Choroid plexus epithelial cell (primary cell): ENCODE results near the gene ADGRG1.

Source experiments
- DNase-seq: peaks from one replicate; pipeline ENCODE4 v3.0.0-alpha.2; 2010; ENCODE audit warnings: low read depth
- H3K4me3 ChIP-seq: 2 replicates; pipeline ENCODE4 v1.5.1; 2011; ENCODE audit warnings: low read depth, mild to moderate bottlenecking, control low read depth, low read length, moderate library complexity
- TF ChIP-seq, protein P1 (sequence below): conservative IDR thresholded peaks from 2 replicates; pipeline ENCODE4 v1.5.1; 2011; ENCODE audit warnings: low read depth, mild to moderate bottlenecking, control low read depth, inconsistent platforms, low read length, moderate library complexity

The ADGRG1 gene

DNA sequence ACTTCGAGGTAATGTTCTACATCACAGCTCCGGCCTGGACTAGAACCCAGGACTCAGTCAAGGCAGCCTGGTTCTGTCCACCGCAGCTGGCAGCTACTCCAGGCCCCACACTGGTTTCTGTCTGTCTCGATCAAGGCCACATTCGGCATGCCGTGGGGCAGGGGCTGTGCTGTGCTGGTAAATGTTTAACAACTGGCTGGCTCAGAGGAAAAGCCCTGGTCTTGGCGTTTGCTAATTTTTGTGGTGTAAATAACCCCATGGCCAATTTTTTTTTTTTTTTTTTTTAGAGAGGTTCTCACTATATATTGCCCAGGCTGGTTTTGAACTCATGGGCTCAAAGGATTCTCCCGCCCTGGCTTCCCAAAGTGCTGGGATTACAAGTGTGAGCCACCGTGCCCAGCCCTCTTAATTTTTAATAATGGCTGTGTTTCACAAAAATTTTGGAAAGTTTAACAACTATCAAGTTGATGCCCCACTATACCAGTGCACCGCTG is 65.8 kb downstream of the ADGRG1 start:
- no peak overlapping the region for H3K4me3 ChIP-seq
- TF ChIP-seq, protein P1, sequence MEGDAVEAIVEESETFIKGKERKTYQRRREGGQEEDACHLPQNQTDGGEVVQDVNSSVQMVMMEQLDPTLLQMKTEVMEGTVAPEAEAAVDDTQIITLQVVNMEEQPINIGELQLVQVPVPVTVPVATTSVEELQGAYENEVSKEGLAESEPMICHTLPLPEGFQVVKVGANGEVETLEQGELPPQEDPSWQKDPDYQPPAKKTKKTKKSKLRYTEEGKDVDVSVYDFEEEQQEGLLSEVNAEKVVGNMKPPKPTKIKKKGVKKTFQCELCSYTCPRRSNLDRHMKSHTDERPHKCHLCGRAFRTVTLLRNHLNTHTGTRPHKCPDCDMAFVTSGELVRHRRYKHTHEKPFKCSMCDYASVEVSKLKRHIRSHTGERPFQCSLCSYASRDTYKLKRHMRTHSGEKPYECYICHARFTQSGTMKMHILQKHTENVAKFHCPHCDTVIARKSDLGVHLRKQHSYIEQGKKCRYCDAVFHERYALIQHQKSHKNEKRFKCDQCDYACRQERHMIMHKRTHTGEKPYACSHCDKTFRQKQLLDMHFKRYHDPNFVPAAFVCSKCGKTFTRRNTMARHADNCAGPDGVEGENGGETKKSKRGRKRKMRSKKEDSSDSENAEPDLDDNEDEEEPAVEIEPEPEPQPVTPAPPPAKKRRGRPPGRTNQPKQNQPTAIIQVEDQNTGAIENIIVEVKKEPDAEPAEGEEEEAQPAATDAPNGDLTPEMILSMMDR, result no peak
- no peak for DNase-seq

DNA sequence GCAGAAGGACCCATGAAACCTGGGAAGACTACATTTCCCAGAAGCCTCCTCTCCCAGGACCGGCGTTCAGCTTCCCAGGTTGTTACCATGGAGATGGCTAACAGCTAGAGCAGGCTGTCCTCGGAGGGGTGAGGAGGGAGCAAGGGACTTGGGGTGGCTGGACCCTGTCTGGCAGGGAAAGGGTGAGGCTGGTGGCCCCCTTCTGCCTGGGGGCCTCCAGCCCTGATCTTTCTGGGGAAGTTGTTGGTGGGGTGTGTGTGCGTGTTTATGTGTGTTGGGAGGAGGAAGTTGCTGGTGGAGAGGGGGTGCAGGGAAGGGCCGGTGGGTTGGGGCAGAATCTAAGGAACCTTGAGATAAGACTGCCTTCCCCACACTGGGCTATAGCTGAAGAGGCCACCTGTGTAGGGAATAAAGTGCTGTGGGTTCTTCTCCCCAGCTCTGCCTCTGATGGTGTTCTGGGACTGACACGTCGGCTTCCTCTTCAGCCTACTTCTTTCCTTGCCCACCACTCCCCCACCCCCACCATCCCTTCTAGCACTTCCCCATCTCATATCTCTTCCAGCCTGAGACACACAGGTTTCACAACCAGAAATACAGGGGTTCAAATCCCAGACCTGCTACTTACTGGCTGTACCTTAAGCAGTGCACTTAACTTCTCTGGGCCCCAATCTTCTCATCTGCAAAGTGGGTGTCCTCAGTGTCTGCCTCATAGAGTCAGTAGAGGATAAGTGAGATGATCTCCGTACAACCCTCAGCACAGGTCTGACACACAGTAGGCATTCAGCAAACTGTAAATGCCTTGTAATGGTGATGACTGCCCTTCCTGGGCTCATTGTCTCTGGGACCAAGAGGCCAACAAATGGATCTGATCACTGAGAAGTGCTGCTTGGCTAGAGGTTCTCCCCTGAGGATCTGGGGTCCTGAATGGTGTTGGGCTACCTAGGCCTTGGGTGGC is 66.6 kb downstream of the ADGRG1 start, which contains the start of gene DRC7:
TSS of gene DRC7 (plus strand) at position 82 of the 955 bp plus-strand sequence. CDS start 3,144 bp downstream, outside the sequence.
- H3K4me3 ChIP-seq, result peak within 1 kb of the TSS; percentile 54
- TF ChIP-seq, protein P1, result no peak
- peak; percentile 69 for DNase-seq

DNA sequence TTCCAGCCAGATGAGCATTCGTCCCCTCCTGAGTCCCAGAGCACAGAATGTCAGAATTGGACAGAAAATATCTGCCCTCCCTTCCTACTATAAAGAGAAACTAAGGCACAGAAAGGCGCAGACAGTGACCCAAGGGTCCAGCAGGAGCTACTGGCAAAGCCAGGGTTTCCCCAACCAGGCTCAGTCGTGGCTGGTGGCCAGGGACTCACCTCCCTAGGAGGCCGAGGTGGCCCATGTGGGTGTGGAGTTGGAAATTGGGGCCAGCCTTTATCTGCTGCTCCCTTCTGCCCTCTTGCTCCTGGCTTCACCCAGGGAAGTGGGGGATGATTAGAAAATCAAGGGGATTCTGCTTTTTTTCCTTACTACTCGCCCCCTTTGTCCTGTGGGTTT is 67.2 kb downstream of the ADGRG1 start:
- TF ChIP-seq, protein P1, result no peak
- H3K4me3 ChIP-seq, result no peak overlapping the region
- no peak for DNase-seq

- DNase-seq, result no peak
- H3K4me3 ChIP-seq, result no peak overlapping the region
- TF ChIP-seq, protein P1, result no peak
These were observed 67.8 kb downstream of the ADGRG1 start for GRCh38 chr16:57696240-57696639.

DNA sequence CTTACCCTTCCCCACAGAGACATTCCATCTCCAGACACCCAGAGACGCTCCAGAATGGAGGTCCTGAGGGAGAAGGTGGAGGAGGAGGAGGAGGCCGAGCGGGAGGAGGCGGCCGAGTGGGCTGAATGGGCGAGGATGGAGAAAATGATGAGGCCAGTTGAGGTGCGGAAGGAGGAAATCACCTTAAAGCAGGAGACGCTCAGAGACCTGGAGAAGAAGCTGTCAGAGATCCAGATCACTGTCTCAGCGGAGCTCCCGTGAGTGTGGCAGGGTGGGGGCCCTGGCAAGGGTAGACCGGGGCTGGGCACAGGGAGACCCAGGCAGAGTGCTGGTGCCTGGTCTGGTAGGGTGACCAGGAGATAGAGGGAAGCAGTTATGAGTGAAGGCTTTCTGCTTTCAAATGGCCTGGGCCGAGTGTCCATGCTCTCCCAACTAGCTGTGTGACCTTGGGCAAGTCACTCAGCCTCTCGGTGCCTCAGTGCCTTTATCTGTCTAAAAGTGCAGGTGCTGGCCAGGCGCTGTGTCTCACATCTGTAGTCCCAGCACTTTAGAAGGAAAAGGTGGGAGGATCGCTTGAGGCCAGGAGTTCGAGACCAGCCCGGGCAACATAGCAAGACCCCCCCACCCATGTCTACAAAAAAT is 69.6 kb downstream of the ADGRG1 start:
- TF ChIP-seq, protein P1, result no peak
- H3K4me3 ChIP-seq, result no peak overlapping the region
- no peak for DNase-seq

DNA sequence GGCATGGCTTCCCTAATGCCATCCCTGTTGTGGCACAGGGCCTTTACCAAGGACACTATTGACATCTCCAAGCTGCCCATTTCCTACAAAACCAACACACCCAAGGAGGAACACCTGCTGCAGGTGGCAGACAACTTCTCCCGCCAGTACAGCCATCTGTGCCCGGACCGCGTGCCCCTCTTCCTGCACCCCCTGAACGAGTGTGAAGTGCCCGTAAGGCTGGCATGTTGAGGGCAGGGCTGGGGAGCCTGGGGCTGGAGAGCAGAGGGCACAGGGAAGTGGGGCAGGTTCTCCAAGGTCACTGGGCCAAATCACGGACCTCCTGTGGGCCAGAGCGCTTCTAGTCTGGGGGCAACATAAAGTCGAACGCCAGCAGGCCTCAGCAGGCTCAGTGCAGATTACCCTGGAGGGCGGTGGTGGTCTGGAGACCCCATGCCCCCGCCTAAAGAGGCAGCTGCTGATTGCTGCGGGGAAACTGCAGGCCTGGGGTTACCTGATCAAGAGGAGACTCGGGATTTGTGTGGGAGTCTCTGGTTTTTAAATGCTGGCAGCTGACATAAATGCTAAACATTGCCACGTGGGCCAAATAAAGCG is 70.5 kb downstream of the ADGRG1 start:
- DNase-seq, result no peak
- no peak overlapping the region for H3K4me3 ChIP-seq
- TF ChIP-seq, protein P1, result no peak
